WERI-Rb-1 (cell line): ENCODE results near the gene ATP8A2.

ENCODE experiments used
- DNase-seq: peaks from one replicate; pipeline ENCODE4 v3.0.0-alpha.2; 2020
- H3K27ac ChIP-seq: fragments of 250-450 bp; sonication (Bioruptor Pico); 2 replicates; pipeline ENCODE4 v1.5.1; 2020; ENCODE audit warnings: mild to moderate bottlenecking, moderate library complexity
- H3K27me3 ChIP-seq: fragments of 250-450 bp; sonication (Bioruptor Pico); 2 replicates; pipeline ENCODE4 v1.5.1; 2021; ENCODE audit warnings: mild to moderate bottlenecking, low read depth, moderate library complexity; ENCODE audit not compliant: insufficient read depth, severe bottlenecking
- H3K36me3 ChIP-seq: fragments of 250-450 bp; sonication (Bioruptor Pico); 2 replicates; pipeline ENCODE4 v1.5.1; 2020; ENCODE audit warnings: mild to moderate bottlenecking, moderate library complexity
- H3K4me3 ChIP-seq: 2 replicates; pipeline ENCODE4 v1.5.1; 2011; ENCODE audit warnings: low read depth, mild to moderate bottlenecking, control low read depth, low read length
- H3K9me3 ChIP-seq: fragments of 250-450 bp; sonication (Bioruptor Pico); 2 replicates; pipeline ENCODE4 v1.5.1; 2021; ENCODE audit warnings: mild to moderate bottlenecking, moderate library complexity; ENCODE audit not compliant: severe bottlenecking
- TF ChIP-seq, protein P1 (sequence below): IDR thresholded peaks from 2 replicates; pipeline ENCODE4 v1.5.1; 2011; ENCODE audit warnings: low read depth, mild to moderate bottlenecking, control low read depth, inconsistent platforms, low read length

Gene ATP8A2

DNA sequence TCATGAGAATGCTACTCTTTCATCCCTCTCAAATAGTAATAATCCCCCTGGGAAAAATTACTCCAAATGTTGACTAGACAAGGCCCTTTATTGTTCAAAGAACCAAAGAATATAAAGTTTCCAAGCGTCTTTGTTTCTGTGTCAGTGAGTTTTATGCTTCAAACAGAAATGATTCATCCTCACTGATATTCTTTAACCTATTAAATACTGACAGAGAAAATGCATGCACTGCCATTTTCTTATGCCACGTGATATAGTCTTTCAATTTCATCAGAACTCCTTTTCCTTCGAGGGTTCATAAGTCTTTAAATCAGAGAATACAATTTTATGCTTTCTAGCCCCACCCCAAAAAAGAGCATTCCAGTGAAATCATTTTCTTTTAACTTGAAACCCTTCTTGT, 468.5 kb downstream of the ATP8A2 start:
- Histone ChIP-seq H3K4me3 (no peak overlapping the region), H3K36me3 (no peaks in the 10 kb centered on the region), H3K9me3 (no peaks in the 10 kb centered on the region), H3K27me3 (no peaks in the 10 kb centered on the region), H3K27ac (no peak overlapping the region)
- no peak for DNase-seq
- TF ChIP-seq, protein P1, sequence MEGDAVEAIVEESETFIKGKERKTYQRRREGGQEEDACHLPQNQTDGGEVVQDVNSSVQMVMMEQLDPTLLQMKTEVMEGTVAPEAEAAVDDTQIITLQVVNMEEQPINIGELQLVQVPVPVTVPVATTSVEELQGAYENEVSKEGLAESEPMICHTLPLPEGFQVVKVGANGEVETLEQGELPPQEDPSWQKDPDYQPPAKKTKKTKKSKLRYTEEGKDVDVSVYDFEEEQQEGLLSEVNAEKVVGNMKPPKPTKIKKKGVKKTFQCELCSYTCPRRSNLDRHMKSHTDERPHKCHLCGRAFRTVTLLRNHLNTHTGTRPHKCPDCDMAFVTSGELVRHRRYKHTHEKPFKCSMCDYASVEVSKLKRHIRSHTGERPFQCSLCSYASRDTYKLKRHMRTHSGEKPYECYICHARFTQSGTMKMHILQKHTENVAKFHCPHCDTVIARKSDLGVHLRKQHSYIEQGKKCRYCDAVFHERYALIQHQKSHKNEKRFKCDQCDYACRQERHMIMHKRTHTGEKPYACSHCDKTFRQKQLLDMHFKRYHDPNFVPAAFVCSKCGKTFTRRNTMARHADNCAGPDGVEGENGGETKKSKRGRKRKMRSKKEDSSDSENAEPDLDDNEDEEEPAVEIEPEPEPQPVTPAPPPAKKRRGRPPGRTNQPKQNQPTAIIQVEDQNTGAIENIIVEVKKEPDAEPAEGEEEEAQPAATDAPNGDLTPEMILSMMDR, result no peak

- H3K4me3 ChIP-seq, result no peak overlapping the region
- no peak overlapping the region for H3K27ac ChIP-seq
- no peaks in the 10 kb centered on the region for H3K9me3 ChIP-seq
- H3K36me3 ChIP-seq, result no peaks in the 10 kb centered on the region
- no peak for DNase-seq
- TF ChIP-seq, protein P1, result no peak
- no peaks in the 10 kb centered on the region for H3K27me3 ChIP-seq
These were observed 469.2 kb downstream of the ATP8A2 start for GRCh38 chr13:25840931-25841330.

DNA sequence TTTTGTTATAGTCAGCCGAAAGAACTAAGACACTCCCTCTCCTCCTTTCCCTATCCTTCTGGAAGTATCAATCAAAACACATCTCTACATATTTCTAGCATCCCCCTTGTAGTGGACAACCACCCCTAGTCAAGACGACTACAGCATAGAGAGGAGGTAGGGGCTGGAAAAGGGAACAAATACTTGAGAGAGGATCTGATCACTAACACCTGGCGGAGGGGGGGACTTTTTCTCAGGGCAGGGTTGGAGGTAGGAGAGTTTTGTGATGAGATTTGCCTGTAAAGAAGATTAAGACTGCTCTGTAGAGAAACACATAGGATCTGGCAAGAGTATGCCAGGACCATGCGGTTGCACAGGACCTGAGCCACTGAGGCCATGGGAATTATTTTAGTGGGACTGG, 471.9 kb downstream of the ATP8A2 start:
- Histone ChIP-seq H3K27me3 (no peaks in the 10 kb centered on the region), H3K27ac (no peak overlapping the region), H3K9me3 (no peaks in the 10 kb centered on the region), H3K4me3 (no peak overlapping the region), H3K36me3 (no peaks in the 10 kb centered on the region)
- TF ChIP-seq, protein P1, result no peak
- DNase-seq, result no peak

- no peak for DNase-seq
- Histone ChIP-seq H3K4me3 (no peak overlapping the region), H3K36me3 (no peaks in the 10 kb centered on the region), H3K27me3 (no peaks in the 10 kb centered on the region), H3K9me3 (no peaks in the 10 kb centered on the region), H3K27ac (no peak overlapping the region)
- TF ChIP-seq, protein P1, result no peak
These were observed 473.0 kb downstream of the ATP8A2 start for GRCh38 chr13:25844559-25845434.

DNA sequence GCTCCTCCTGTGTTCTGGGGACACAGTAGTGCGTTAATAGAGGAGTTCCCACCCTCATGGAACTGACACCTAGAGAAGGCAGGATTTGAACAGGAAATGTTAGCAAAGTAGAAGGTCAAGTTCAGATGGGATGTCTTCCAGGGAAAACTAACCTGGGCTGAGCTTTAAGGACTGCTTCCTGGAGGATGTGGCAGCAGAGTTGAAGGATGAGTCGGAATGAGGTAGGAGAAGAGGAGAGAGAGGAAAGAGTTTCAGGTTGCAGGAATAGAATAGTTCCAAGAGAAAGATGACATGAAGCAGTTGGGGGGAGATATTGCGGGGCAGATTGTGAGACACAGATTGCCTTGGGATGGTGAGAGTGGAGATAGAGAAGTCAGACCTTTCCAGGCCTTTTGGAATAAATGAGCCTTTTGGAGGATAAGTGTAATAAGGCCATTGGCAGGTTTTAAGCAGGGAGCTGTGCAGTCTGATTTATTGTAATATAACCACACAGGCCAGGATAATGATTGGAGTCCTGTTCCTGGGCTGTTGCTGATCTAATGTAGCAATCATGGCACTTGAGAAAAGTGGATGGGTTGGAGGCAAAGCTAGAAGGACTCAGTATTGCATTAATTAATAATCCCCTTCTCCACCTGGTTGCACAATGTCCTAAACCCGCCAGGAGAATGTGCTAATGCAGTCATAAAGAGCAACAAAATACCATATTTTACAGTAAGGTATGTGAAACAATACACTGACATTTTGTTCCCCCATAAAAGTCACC, 474.6 kb downstream of the ATP8A2 start:
- Histone ChIP-seq H3K27me3 (no peaks in the 10 kb centered on the region), H3K9me3 (no peaks in the 10 kb centered on the region), H3K36me3 (no peaks in the 10 kb centered on the region), H3K4me3 (no peak overlapping the region), H3K27ac (no peak overlapping the region)
- no peak for DNase-seq
- TF ChIP-seq, protein P1, result no peak
